Measurements from ENCODE around the gene TNFSF15.

DNA sequence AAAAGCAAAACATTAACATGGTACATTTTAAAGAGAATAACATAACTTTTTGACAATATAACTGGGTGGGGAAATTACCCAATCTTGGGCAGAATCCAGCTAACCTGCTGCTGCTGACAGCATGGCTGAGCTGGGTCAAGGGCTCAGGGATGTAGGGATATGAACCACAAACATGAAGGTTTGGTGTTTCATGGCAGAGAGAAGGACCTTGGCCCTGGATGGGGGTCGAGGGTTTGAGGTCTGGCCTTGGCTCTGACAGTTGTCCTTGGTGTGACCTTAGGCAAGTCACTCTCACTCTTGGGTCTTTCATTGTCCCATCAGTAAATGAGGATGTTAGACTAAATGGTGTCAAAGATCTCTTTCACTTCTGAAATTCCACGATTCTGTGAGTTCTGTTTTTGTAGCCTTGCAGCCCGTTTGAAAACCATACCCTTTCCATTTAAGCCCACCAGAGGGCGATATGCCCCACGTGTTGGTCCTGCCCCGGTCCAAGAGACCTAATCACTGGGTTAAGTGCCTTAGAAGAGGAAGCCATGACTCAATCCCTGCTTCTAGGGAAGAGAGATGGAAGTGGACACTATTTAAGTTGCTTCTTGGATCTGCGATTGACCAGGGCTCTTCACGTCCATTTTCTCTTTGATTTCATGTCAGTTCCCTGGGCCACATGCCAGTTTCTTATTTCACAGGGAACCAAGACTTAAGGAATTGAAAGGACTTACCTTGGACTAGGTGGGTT, 67.1 kb downstream of the TNFSF15 start:
- TF ChIP-seq, protein P1, sequence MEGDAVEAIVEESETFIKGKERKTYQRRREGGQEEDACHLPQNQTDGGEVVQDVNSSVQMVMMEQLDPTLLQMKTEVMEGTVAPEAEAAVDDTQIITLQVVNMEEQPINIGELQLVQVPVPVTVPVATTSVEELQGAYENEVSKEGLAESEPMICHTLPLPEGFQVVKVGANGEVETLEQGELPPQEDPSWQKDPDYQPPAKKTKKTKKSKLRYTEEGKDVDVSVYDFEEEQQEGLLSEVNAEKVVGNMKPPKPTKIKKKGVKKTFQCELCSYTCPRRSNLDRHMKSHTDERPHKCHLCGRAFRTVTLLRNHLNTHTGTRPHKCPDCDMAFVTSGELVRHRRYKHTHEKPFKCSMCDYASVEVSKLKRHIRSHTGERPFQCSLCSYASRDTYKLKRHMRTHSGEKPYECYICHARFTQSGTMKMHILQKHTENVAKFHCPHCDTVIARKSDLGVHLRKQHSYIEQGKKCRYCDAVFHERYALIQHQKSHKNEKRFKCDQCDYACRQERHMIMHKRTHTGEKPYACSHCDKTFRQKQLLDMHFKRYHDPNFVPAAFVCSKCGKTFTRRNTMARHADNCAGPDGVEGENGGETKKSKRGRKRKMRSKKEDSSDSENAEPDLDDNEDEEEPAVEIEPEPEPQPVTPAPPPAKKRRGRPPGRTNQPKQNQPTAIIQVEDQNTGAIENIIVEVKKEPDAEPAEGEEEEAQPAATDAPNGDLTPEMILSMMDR (IDR thresholded peaks at IDR 0.05; ENCODE audit: insufficient read depth, low read length, poor library complexity, severe bottlenecking) = peak; percentile 78
- TF ChIP-seq EZH2phosphoT487 (conservative IDR thresholded peaks at IDR 0.05; ENCODE audit: low read length) = no peak
